HepG2 (cell line): ENCODE data around the gene RAB5B. TPM values are rescaled to one million over a fixed set of nuclear protein-coding genes. Genes with fewer than 3 reads are reported as not detected.
A peak's percentile ranks its signal among the peaks of the same experiment; 100 is the strongest.

Source experiments
- ETV6 ChIP-seq: sonication (generic); formaldehyde crosslinking; conservative IDR thresholded peaks from 2 replicates; pipeline ENCODE4 v1.4.0; 2020; ENCODE audit warnings: missing genetic modification reagents
- FOXC1 ChIP-seq: sonication (generic); formaldehyde crosslinking; IDR thresholded peaks from 2 replicates; pipeline ENCODE4 v1.8.0; 2022; ENCODE audit warnings: mild to moderate bottlenecking, missing genetic modification reagents, borderline replicate concordance
- GLI4 ChIP-seq: sonication (generic); formaldehyde crosslinking; IDR thresholded peaks from 2 replicates; pipeline ENCODE4 v1.5.1; 2020; ENCODE audit warnings: missing genetic modification reagents, mild to moderate bottlenecking, moderate library complexity, borderline replicate concordance
- MAF1 ChIP-seq: sonication (generic); formaldehyde crosslinking; IDR thresholded peaks from 2 replicates; pipeline ENCODE4 v1.5.0; 2020; ENCODE audit warnings: missing genetic modification reagents, borderline replicate concordance
- MAFF ChIP-seq: IDR thresholded peaks from 2 replicates; pipeline ENCODE4 v1.6.1; 2011; ENCODE audit warnings: low read depth, low read length, improper control_type of control experiment
- MLLT10 ChIP-seq: sonication (generic); formaldehyde crosslinking; IDR thresholded peaks from 2 replicates; pipeline ENCODE4 v1.4.0; 2020; ENCODE audit warnings: missing genetic modification reagents
- PTBP1 ChIP-seq: fragments of 200-400 bp; formaldehyde crosslinking; IDR thresholded peaks from 2 replicates; pipeline ENCODE4 v1.6.1; 2018; ENCODE audit warnings: low read length, low read depth; ENCODE audit not compliant: poor library complexity, severe bottlenecking
- U2AF1 ChIP-seq: fragments of 200-400 bp; formaldehyde crosslinking; optimal IDR thresholded peaks from 2 replicates; pipeline ENCODE3; 2017; ENCODE audit warnings: mild to moderate bottlenecking, low read depth, low read length
- ZNF205 ChIP-seq: IDR thresholded peaks from 2 replicates; pipeline ENCODE4 v1.6.1; 2018; ENCODE audit warnings: missing biosample characterization, missing genetic modification reagents
- ZNF333 ChIP-seq: sonication (generic); formaldehyde crosslinking; IDR thresholded peaks from 2 replicates; pipeline ENCODE4 v1.4.0; 2020; ENCODE audit warnings: mild to moderate bottlenecking, missing genetic modification reagents, borderline replicate concordance
- ZNF34 ChIP-seq: sonication (generic); formaldehyde crosslinking; IDR thresholded peaks from 2 replicates; pipeline ENCODE4 v1.4.0; 2020; ENCODE audit warnings: mild to moderate bottlenecking, missing genetic modification reagents, borderline replicate concordance
- ZNF431 ChIP-seq: sonication (generic); formaldehyde crosslinking; IDR thresholded peaks from 2 replicates; pipeline ENCODE4 v1.9.0; 2022; ENCODE audit warnings: missing genetic modification reagents, low read depth, mild to moderate bottlenecking, borderline replicate concordance
- ZNF468 ChIP-seq: sonication (generic); formaldehyde crosslinking; IDR thresholded peaks from 2 replicates; pipeline ENCODE4 v1.8.0; 2022; ENCODE audit warnings: mild to moderate bottlenecking, moderate library complexity, missing genetic modification reagents
- ZNF552 ChIP-seq: sonication (generic); formaldehyde crosslinking; IDR thresholded peaks from 2 replicates; pipeline ENCODE4 v1.9.0; 2022; ENCODE audit warnings: missing genetic modification reagents, mild to moderate bottlenecking, borderline replicate concordance
- ZNF570 ChIP-seq: sonication (generic); formaldehyde crosslinking; IDR thresholded peaks from 2 replicates; pipeline ENCODE4 v1.4.0; 2020; ENCODE audit warnings: mild to moderate bottlenecking, missing genetic modification reagents, borderline replicate concordance
- ZNF816 ChIP-seq: sonication (generic); formaldehyde crosslinking; IDR thresholded peaks from 2 replicates; pipeline ENCODE4 v1.8.0; 2022; ENCODE audit warnings: missing genetic modification reagents, mild to moderate bottlenecking, borderline replicate concordance
- polyA plus RNA-seq, 8 experiments: library from polyadenylated mRNA; depleted of rRNA in 3 of 8; stranded (reverse) in 7 of 8; unstranded in 1 of 8; fragments of >200 nt; fragmentation: Illumina TruSeq in 4 of 8; extraction: Trizol in 4 of 8; gene quantifications; 2 replicates each; pipeline versions ENCODE4 v1.2.1 to v1.2.3, GENCODE V29; 2011 to 2016; ENCODE audit warnings: low read depth in 4 of 8, missing spikeins in 1 of 8, mixed read lengths in 1 of 8; ENCODE audit not compliant: insufficient read depth in 1 of 8
- total RNA-seq, 5 experiments: library from RNA; depleted of rRNA; stranded (reverse); fragments of >200 nt; fragmentation: Illumina TruSeq; extraction: Trizol; gene quantifications; 2 replicates each; pipeline ENCODE4 v1.2.3, GENCODE V29; 2016; ENCODE audit warnings: low read depth in 1 of 5
- TF ChIP-seq, protein P1 (sequence below): conservative IDR thresholded peaks from 2 replicates; pipeline ENCODE4 v1.6.1; 2018; ENCODE audit warnings: missing genetic modification reagents
- TF ChIP-seq, protein P2 (sequence below): IDR thresholded peaks from 2 replicates; pipeline ENCODE4 v1.6.1; 2016; ENCODE audit warnings: low read depth, borderline replicate concordance
- TF ChIP-seq, protein P3 (sequence below): sonication (generic); formaldehyde crosslinking; IDR thresholded peaks from 2 replicates; pipeline ENCODE4 v1.4.0; 2020; ENCODE audit warnings: mild to moderate bottlenecking, missing genetic modification reagents
- TF ChIP-seq, protein P4 (sequence below): sonication (generic); formaldehyde crosslinking; IDR thresholded peaks from 2 replicates; pipeline ENCODE4 v1.4.0; 2020; ENCODE audit warnings: mild to moderate bottlenecking, missing genetic modification reagents
- TF ChIP-seq, protein P5 (sequence below): sonication (generic); formaldehyde crosslinking; conservative IDR thresholded peaks from 2 replicates; pipeline ENCODE4 v1.8.0; 2022; ENCODE audit warnings: mild to moderate bottlenecking, moderate library complexity, missing genetic modification reagents

The RAB5B gene
- total and polyA plus RNA-seq, 2 of the 13 experiments (the other 11 are each of a cell fraction or from before 2014, with no cell fraction given): 26.0 to 68.3 TPM

DNA sequence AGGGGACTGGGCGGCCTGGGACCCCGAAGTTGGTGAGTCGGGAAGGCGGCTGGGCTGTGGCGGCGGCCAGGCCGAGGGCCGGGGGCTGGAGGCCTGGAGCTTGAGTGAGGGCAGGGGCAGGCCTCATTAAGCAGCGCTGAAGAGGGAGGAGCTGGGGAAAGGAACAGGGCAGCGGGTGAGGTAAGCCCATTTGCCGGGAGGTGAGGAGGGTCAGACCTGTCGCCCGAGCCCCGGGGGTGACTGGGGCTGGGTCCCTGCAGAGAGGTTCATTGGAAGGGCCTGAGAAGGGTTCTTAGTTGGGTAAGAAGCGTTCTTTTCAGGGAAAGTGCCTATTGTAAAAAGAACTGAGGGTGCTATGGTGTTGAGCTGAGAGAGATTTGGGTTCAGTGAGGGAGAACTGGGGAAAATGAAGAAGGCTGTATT is 441 bp downstream of the RAB5B start (continued):
- TF ChIP-seq, protein P1, sequence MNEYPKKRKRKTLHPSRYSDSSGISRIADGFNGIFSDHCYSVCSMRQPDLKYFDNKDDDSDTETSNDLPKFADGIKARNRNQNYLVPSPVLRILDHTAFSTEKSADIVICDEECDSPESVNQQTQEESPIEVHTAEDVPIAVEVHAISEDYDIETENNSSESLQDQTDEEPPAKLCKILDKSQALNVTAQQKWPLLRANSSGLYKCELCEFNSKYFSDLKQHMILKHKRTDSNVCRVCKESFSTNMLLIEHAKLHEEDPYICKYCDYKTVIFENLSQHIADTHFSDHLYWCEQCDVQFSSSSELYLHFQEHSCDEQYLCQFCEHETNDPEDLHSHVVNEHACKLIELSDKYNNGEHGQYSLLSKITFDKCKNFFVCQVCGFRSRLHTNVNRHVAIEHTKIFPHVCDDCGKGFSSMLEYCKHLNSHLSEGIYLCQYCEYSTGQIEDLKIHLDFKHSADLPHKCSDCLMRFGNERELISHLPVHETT (CRISPR knock-in tag): no peak
- TF ChIP-seq ZNF816 (CRISPR knock-in tag): no peak
- 0 out of 2 replicates have a peak, but pooled peaks have one; percentile 15 for TF ChIP-seq ETV6 (CRISPR knock-in tag)
- TF ChIP-seq, protein P2, sequence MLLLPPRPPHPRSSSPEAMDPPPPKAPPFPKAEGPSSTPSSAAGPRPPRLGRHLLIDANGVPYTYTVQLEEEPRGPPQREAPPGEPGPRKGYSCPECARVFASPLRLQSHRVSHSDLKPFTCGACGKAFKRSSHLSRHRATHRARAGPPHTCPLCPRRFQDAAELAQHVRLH (CRISPR knock-in tag): no peak
- TF ChIP-seq, protein P3, sequence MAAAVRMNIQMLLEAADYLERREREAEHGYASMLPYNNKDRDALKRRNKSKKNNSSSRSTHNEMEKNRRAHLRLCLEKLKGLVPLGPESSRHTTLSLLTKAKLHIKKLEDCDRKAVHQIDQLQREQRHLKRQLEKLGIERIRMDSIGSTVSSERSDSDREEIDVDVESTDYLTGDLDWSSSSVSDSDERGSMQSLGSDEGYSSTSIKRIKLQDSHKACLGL (CRISPR knock-in tag): 0 out of 2 replicates have a peak, but pooled peaks have one; percentile 57
- 0 out of 2 replicates have a peak, but pooled peaks have one; percentile 38 for TF ChIP-seq ZNF552 (CRISPR knock-in tag)
- no peak for TF ChIP-seq MAF1
- no peak for TF ChIP-seq MAFF
- TF ChIP-seq, protein P4, sequence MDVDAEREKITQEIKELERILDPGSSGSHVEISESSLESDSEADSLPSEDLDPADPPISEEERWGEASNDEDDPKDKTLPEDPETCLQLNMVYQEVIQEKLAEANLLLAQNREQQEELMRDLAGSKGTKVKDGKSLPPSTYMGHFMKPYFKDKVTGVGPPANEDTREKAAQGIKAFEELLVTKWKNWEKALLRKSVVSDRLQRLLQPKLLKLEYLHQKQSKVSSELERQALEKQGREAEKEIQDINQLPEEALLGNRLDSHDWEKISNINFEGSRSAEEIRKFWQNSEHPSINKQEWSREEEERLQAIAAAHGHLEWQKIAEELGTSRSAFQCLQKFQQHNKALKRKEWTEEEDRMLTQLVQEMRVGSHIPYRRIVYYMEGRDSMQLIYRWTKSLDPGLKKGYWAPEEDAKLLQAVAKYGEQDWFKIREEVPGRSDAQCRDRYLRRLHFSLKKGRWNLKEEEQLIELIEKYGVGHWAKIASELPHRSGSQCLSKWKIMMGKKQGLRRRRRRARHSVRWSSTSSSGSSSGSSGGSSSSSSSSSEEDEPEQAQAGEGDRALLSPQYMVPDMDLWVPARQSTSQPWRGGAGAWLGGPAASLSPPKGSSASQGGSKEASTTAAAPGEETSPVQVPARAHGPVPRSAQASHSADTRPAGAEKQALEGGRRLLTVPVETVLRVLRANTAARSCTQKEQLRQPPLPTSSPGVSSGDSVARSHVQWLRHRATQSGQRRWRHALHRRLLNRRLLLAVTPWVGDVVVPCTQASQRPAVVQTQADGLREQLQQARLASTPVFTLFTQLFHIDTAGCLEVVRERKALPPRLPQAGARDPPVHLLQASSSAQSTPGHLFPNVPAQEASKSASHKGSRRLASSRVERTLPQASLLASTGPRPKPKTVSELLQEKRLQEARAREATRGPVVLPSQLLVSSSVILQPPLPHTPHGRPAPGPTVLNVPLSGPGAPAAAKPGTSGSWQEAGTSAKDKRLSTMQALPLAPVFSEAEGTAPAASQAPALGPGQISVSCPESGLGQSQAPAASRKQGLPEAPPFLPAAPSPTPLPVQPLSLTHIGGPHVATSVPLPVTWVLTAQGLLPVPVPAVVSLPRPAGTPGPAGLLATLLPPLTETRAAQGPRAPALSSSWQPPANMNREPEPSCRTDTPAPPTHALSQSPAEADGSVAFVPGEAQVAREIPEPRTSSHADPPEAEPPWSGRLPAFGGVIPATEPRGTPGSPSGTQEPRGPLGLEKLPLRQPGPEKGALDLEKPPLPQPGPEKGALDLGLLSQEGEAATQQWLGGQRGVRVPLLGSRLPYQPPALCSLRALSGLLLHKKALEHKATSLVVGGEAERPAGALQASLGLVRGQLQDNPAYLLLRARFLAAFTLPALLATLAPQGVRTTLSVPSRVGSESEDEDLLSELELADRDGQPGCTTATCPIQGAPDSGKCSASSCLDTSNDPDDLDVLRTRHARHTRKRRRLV: 0 out of 2 replicates have a peak, but pooled peaks have one; percentile 7
- peak; percentile 4; the same call in 1 of the 2 replicates for TF ChIP-seq ZNF333 (CRISPR knock-in tag)
- TF ChIP-seq ZNF468: 0 out of 2 replicates have a peak, but pooled peaks have one; percentile 64
- 0 out of 2 replicates have a peak, but pooled peaks have one; percentile 8 for TF ChIP-seq ZNF205 (CRISPR knock-in tag)
- TF ChIP-seq ZNF34 (CRISPR knock-in tag): no peak
- TF ChIP-seq ZNF570 (CRISPR knock-in tag): 0 out of 2 replicates have a peak, but pooled peaks have one; percentile 16
- peak; percentile 7; the same call in 1 of the 2 replicates for TF ChIP-seq GLI4 (CRISPR knock-in tag)
- TF ChIP-seq PTBP1: no peak
- no peak for TF ChIP-seq MLLT10 (CRISPR knock-in tag)
- no peak for TF ChIP-seq FOXC1
- TF ChIP-seq U2AF1: peak; percentile 60
- TF ChIP-seq ZNF431 (CRISPR knock-in tag): 0 out of 2 replicates have a peak, but pooled peaks have one; percentile 19
- TF ChIP-seq, protein P5, sequence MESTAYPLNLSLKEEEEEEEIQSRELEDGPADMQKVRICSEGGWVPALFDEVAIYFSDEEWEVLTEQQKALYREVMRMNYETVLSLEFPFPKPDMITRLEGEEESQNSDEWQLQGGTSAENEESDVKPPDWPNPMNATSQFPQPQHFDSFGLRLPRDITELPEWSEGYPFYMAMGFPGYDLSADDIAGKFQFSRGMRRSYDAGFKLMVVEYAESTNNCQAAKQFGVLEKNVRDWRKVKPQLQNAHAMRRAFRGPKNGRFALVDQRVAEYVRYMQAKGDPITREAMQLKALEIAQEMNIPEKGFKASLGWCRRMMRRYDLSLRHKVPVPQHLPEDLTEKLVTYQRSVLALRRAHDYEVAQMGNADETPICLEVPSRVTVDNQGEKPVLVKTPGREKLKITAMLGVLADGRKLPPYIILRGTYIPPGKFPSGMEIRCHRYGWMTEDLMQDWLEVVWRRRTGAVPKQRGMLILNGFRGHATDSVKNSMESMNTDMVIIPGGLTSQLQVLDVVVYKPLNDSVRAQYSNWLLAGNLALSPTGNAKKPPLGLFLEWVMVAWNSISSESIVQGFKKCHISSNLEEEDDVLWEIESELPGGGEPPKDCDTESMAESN (CRISPR knock-in tag): 0 out of 2 replicates have a peak, but pooled peaks have one; percentile 13
